Stimulated activated CD8-positive, alpha-beta memory T cell treated with anti-CD3 and anti-CD28 coated beads, Interleukin-7, amount 100 ng/mL, for 4 hours (primary cell): ENCODE results near the gene ZNF609.
"Not testable (repeated sequence)": the region's sequence is repeated elsewhere in the genome, so short reads cannot be mapped to it uniquely, and the experiment has no call there.

Experiments used
- DNase-seq, 2 donors: peaks; one replicate each; pipeline ENCODE4 v3.0.0-alpha.2; 2020; ENCODE audit warnings: low read depth in 2 of 2

Gene ZNF609

GRCh38 chr15:64644811-64645210, 184.4 kb downstream of the ZNF609 start:
- DNase-seq, result not testable (repeated sequence)

GRCh38 chr15:64645995-64646394, 185.6 kb downstream of the ZNF609 start:
- DNase-seq, result no peak

GRCh38 chr15:64647367-64647766, 187.0 kb downstream of the ZNF609 start:
- no peak for DNase-seq

GRCh38 chr15:64650552-64650951, 190.2 kb downstream of the ZNF609 start:
- no peak for DNase-seq

GRCh38 chr15:64651601-64652191, 191.3 kb downstream of the ZNF609 start:
- DNase-seq, result peak; percentile 17 to 33

- DNase-seq, result no peak
Observed at GRCh38 chr15:64653757-64654156, 193.4 kb downstream of the ZNF609 start.

- no peak for DNase-seq
Observed at GRCh38 chr15:64656508-64656907, 196.1 kb downstream of the ZNF609 start.

- no peak for DNase-seq
Observed at GRCh38 chr15:64665179-64665578, 204.8 kb downstream of the ZNF609 start.

GRCh38 chr15:64667736-64668161, 207.4 kb downstream of the ZNF609 start:
- DNase-seq, result no peak

DNA sequence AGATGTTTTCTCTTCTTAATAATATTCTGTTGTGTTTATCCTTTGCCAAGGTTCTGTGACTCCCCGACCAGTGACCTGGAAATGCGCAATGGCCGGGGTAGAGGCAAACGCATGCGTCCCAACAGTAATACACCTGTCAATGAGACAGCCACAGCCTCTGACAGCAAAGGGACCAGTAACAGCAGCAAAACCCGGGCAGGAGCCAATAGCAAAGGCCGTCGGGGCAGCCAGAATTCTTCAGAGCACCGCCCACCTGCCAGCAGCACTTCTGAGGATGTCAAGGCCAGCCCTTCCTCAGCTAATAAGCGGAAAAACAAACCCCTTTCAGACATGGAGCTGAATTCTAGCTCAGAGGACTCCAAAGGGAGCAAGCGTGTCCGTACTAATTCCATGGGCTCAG, 213.5 kb downstream of the ZNF609 start:
- DNase-seq, result no peak

- DNase-seq, result no peak
Observed at GRCh38 chr15:64678126-64678819, 217.9 kb downstream of the ZNF609 start.

- DNase-seq, result no peak
Observed at GRCh38 chr15:64680097-64680496, 219.7 kb downstream of the ZNF609 start.

GRCh38 chr15:64681424-64682024, 221.1 kb downstream of the ZNF609 start:
- no peak for DNase-seq

- DNase-seq, result no peak
Observed at GRCh38 chr15:64682255-64682654, 221.9 kb downstream of the ZNF609 start.

GRCh38 chr15:64683378-64683777, 223.0 kb downstream of the ZNF609 start:
- no peak for DNase-seq

- no peak for DNase-seq
Observed at GRCh38 chr15:64685230-64685888, 225.0 kb downstream of the ZNF609 start.

GRCh38 chr15:64686130-64686735, 225.9 kb downstream of the ZNF609 start:
- no peak for DNase-seq

GRCh38 chr15:64687172-64687571, 226.8 kb downstream of the ZNF609 start:
- DNase-seq, result no peak

- DNase-seq, result no peak
Observed at GRCh38 chr15:64687688-64688087, 227.3 kb downstream of the ZNF609 start.

- DNase-seq, result no peak
Observed at GRCh38 chr15:64688770-64689169, 228.4 kb downstream of the ZNF609 start.

DNA sequence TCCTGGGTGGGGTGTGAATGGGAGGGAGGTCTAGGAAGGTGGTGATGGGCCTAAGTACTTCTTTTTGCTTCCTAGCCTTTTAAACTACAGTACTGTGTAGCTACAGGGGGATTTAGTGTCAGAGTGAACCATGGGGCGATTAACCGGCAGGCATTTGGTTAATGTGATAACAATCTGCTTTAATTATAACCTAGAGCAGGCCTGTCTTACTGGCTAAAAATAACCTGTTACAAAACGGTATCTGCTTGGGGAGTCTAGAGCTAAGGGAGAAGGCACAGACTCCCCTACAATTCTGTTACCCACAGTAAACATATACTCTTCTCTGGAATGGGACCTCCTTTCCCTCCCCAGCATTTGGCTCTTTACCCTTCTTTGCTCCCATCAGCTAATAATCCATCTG, 229.6 kb downstream of the ZNF609 start:
- no peak for DNase-seq

GRCh38 chr15:64690578-64691296, 230.4 kb downstream of the ZNF609 start:
- no peak for DNase-seq
